ENCODE results near the gene FREM2.

The FREM2 gene, protein sequence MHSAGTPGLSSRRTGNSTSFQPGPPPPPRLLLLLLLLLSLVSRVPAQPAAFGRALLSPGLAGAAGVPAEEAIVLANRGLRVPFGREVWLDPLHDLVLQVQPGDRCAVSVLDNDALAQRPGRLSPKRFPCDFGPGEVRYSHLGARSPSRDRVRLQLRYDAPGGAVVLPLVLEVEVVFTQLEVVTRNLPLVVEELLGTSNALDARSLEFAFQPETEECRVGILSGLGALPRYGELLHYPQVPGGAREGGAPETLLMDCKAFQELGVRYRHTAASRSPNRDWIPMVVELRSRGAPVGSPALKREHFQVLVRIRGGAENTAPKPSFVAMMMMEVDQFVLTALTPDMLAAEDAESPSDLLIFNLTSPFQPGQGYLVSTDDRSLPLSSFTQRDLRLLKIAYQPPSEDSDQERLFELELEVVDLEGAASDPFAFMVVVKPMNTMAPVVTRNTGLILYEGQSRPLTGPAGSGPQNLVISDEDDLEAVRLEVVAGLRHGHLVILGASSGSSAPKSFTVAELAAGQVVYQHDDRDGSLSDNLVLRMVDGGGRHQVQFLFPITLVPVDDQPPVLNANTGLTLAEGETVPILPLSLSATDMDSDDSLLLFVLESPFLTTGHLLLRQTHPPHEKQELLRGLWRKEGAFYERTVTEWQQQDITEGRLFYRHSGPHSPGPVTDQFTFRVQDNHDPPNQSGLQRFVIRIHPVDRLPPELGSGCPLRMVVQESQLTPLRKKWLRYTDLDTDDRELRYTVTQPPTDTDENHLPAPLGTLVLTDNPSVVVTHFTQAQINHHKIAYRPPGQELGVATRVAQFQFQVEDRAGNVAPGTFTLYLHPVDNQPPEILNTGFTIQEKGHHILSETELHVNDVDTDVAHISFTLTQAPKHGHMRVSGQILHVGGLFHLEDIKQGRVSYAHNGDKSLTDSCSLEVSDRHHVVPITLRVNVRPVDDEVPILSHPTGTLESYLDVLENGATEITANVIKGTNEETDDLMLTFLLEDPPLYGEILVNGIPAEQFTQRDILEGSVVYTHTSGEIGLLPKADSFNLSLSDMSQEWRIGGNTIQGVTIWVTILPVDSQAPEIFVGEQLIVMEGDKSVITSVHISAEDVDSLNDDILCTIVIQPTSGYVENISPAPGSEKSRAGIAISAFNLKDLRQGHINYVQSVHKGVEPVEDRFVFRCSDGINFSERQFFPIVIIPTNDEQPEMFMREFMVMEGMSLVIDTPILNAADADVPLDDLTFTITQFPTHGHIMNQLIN (N-terminal part only)

GRCh38 chr13:38686577-38687245 is at the start of gene FREM2:
Gene FREM2, plus strand, starts transcription at chr13:38687077. Its CDS starts 268 bp downstream, at chr13:38687345.
- DNase-seq (ENCODE audit: low spot score): peak; percentile 91

DNA sequence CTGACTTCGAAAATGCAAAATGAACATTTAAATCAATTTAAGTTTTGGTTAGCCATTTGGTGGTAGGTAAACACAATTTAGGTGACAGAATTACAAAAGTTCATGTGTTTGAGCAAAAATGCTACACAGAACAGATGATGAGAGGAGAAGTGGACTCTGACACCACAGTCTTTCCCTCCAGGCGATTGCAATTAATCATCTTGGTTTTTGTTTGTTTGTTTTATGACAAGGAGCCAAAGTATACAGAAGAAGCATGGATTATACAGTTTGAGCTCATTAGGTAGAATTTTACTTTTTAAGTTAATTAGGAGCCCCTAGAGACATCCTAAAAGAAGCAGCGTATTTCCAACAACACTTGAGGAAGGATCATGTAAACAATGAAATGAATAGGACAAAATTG is 49.3 kb upstream of the FREM2 start:
- no peak for DNase-seq (ENCODE audit: low spot score)

DNA sequence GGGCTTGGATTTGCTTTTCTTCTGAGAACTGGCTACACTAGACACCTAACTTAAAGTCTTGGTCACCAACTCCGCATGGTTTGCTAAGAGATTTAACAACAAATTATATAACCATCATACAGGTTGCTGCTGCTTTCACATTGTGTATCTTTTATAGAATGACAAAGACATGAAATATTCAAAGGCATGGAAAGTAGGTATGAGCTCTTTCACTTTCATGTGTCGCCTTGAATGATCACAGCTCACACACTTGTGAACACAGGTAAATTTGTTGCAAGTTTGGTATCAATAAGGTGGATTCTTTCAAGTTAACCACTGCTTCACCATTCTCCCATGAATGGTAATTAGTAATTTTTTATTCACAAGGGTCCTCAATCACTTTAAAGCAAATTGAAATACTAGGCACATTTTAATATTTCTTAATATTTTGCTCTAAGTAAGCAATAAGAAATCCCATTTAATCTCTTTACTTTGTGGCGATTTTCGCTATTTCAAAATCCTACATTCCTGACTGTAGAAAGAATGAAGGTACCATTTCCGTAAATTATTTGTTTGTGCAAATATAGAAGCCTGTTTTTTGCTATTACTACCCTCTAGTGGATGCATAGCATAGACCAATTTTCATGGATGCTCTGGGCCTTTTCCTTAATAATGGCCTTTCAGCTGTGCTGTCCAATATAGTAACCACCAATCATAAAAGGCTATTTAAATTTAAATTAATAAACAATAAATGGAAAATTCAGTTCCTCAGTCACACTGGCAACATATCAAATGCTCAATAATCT is 45.5 kb upstream of the FREM2 start:
- no peak for DNase-seq (ENCODE audit: low spot score)

GRCh38 chr13:38647312-38647711 is 39.6 kb upstream of the FREM2 start:
- DNase-seq (ENCODE audit: low spot score): no peak

GRCh38 chr13:38648912-38649311 is 38.0 kb upstream of the FREM2 start:
- no peak for DNase-seq (ENCODE audit: low spot score)

GRCh38 chr13:38656699-38657098 is 30.2 kb upstream of the FREM2 start:
- no peak for DNase-seq (ENCODE audit: low spot score)

DNA sequence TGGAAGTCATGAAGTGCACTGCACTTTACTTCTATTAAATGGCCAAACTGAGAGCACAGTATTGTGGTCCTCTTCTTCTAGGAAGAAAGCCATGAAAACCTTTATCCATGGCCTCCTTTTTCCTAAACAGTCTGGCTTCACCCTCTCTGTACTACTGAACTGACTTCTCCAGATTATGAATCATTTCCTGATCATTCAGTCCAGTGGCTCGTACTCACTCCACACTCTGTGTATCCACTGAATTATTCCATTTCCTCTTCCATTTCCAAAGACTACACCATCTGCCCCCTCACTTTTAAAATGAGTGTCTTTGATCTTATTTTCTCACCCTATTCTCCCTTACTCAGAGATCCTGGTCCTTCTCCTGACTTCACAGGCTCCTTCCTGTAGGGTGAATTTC is 29.7 kb upstream of the FREM2 start:
- DNase-seq (ENCODE audit: low spot score): no peak

GRCh38 chr13:38658906-38659305 is 28.0 kb upstream of the FREM2 start:
- no peak for DNase-seq (ENCODE audit: low spot score)

- DNase-seq (ENCODE audit: low spot score): no peak
These were observed 25.7 kb upstream of the FREM2 start for GRCh38 chr13:38661010-38661675.

DNA sequence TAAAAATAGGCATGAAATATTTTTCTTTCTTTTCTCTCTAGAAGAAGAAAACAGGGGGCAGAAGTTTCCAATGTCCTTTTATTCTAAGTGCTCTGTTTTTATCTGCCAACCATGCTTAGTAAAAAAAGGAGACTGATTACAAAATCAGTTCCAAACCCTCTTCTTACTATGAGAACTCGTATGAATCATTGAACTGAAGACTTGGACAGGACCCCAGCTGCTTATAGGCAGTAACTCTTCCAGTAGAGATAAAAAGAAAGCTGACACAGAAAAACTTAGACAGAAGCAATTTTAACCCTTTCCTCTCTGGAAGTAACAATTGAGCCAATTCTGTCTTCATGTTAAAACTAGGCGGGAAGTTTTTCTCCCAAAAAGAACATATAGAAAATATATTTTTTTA is 24.5 kb upstream of the FREM2 start:
- DNase-seq (ENCODE audit: low spot score): no peak

GRCh38 chr13:38664906-38665305 is 22.0 kb upstream of the FREM2 start:
- no peak for DNase-seq (ENCODE audit: low spot score)

GRCh38 chr13:38667526-38668109 is 19.3 kb upstream of the FREM2 start:
- no peak for DNase-seq (ENCODE audit: low spot score)

DNA sequence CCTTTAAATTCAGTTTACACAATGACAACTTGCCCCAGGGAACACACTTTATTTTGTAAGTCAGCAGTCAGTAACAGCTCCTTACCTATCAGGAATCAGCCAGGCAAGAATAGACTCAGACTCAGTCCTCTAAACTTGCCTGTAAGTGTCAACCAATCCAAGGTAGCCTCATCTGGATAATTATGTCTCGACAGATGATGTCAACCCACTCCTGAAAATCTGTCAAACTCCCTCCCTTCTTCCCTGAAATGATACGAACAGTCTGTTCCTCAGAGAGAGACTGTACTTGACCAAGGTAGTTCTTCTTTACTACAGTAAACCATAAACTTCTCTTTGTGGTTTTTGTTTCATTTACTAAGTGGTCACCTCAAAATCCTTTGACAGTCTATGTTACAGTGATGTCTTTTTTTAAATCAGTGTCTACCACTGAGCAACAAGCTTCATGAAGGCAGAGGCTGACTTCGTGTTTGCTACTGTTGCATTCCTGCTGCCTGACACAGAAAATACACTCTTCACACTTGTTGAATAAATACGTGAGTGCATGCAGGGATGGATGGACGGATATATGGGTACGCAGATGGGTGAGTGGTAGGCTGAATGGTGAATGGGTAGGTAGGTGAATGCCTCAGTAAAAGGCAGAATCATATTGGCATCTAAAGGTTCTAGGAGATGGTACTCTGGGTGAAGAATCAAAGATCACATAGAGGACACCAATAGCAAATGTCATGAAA is 17.5 kb upstream of the FREM2 start:
- DNase-seq (ENCODE audit: low spot score): no peak

DNA sequence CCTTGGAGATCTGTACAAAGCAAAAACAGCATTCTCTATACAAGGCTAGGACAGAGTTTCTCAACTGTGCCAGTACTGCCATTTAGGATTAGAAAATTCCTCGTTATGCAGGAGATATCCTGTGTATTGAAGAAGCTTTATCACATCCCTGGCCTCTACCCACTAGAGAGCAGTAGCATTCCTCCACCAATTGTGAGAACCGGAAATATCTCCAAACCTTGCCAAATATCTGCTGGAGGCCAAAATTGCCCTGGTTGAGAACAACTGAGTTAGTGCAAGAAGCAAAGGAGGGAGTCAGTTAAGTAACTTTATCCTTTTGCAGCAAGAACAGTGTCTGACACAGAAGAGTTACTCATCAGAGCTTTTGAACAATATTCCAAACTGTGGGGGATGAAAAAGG is 16.2 kb upstream of the FREM2 start:
- DNase-seq (ENCODE audit: low spot score): no peak

DNA sequence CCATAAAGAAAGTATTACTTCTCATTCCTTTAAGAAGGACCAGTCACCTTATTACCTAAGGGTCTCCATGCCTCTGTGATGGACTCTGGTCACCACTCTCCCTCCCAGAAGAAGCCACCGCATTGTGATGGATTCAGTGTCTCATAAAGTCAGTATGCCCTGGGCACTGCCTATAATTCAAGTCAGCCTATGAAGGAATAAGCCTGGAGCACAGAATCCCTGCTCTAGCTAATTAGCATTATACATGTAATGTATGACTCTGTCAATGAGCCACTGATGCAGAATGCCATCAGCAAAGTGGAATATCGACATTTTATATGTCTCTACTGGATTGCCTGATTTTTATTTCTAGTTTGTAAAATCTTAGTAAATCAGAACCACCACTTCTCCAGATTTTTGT is 14.9 kb upstream of the FREM2 start:
- DNase-seq (ENCODE audit: low spot score): no peak

DNA sequence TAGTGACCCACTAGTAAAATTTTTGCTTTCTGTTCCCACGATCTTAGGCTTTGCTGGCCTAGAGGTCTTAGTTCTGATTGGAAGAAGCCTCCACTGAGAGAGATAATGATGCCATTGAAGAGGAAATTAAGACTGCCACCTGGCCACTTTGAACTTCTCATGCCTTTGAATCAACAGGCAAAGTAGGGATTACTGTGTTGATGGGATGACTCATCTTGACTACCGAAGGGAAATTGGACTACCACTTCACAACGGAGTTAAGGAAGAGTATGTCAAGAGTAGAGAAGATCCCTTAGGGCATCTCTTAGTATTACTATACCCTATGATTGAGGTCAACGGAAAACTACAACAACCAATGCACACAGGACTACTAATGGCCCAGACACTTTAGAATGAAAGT is 12.7 kb upstream of the FREM2 start:
- DNase-seq (ENCODE audit: low spot score): no peak

- no peak for DNase-seq (ENCODE audit: low spot score)
These were observed 6.0 kb upstream of the FREM2 start for GRCh38 chr13:38680912-38681311.

DNA sequence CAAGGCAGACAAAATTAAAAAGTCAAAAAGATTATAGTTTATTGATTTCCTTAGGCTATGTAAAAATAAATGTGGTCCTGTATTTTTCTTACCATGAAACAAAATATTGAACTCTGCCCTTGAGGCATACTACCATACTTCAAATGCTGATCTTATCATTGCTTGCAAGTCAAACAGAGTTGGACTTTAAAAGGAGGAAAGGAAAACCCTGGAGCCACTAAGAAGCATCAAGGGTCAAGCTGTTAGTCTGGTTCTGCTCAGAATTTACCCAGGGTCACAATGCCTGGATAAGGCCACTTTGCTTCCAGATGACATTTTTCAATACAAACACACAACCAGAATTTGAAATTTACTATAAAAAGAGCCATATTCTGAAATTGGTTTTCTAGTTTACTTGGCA is 2.2 kb upstream of the FREM2 start:
- DNase-seq (ENCODE audit: low spot score): no peak

DNA sequence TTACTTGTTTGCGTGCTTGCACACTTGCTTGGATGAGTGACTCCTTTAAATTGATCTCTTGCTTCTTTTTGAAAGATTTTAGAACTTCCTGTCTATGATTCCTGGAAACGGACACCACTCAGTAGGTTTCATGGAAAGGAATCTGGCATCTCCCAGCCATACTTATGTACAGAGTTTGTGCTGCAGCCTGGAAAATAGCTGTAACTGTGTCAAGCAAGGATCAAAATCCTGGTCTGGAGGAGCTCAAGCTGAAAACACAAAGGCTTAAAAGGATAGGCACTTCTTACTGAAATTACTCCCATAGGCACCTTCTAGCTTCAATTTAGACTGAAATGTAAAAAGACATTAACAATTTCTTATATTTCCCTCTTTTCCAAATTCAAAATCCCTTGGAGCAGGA is 1.4 kb upstream of the FREM2 start:
- DNase-seq (ENCODE audit: low spot score): no peak

Data from iPS-NIHi11 (cell line).